Activated CD4-positive, alpha-beta memory T cell treated with anti-CD3 and anti-CD28 coated beads for 36 hours (primary cell): ENCODE measurements around the gene RAD23A. TPM values are rescaled to one million over a fixed set of nuclear protein-coding genes. Genes with fewer than 3 reads are reported as not detected.
A peak's percentile ranks its signal among the peaks of the same experiment; 100 is the strongest.

Experiments used
- CTCF ChIA-PET: fragments of 350-600 bp; sonication (Branson Sonifier 250); formaldehyde crosslinking; loops from one replicate; lab custom pipeline; 2021; ENCODE audit warnings: antibody characterized with exemption, inconsistent platforms; lab: Charles Lee
- POLR2A ChIA-PET: fragments of 350-600 bp; sonication (Branson Sonifier 250); formaldehyde crosslinking; loops from one replicate; lab custom pipeline; 2021; ENCODE audit warnings: antibody characterized with exemption; lab: Charles Lee
- DNase-seq: peaks from one replicate; pipeline ENCODE4 v3.0.0-alpha.2; 2020
- H3K27ac Mint-ChIP-seq: one replicate; pipeline ENCODE4 v1.8.0; 2021; ENCODE audit warnings: mixed read lengths
- H3K27me3 Mint-ChIP-seq: one replicate; pipeline ENCODE4 v1.8.0; 2021; ENCODE audit warnings: mixed read lengths
- H3K36me3 Mint-ChIP-seq: one replicate; pipeline ENCODE4 v1.8.0; 2021; ENCODE audit warnings: mixed read lengths
- H3K4me1 Mint-ChIP-seq: one replicate; pipeline ENCODE4 v1.8.0; 2021; ENCODE audit warnings: low read depth, mixed read lengths
- H3K4me3 Mint-ChIP-seq: one replicate; pipeline ENCODE4 v1.8.0; 2021; ENCODE audit warnings: mild to moderate bottlenecking, mixed read lengths
- H3K9me3 Mint-ChIP-seq: one replicate; pipeline ENCODE4 v1.8.0; 2021; ENCODE audit warnings: mixed read lengths
- intact Hi-C: fragments of 100-400 bp; cut with micrococcal nuclease; formaldehyde crosslinking; loops from one replicate; pipeline ENCODE4 v1.15.1; 2023
- total RNA-seq, 2 experiments: library from RNA; stranded (reverse); gene quantifications; one replicate each; pipeline ENCODE4 v1.2.3, GENCODE V29; 2021

The RAD23A gene
- total RNA-seq, 2 experiments from 2014 or later: 190 to 194 TPM

GRCh38 chr19:12924621-12925310 lies 20.9 kb upstream of the RAD23A start:
- peaks cover 48% of the 10 kb centered on the region for H3K36me3 Mint-ChIP-seq
- DNase-seq: no peak
- no peak overlapping the region for H3K4me3 Mint-ChIP-seq
- ChIA-PET CTCF (interaction anchor here (0.6 kb wide), 1 partner anchor 100 kb away, joined by 4 read pairs; no protein-coding TSS in a partner anchor), POLR2A (no interaction called here)
- no peaks in the 10 kb centered on the region for H3K9me3 Mint-ChIP-seq
- H3K4me1 Mint-ChIP-seq: peaks cover 2% of the 10 kb centered on the region
- no peaks in the 10 kb centered on the region for H3K27me3 Mint-ChIP-seq
- intact Hi-C loops: no loop called here
- no peak overlapping the region for H3K27ac Mint-ChIP-seq

- POLR2A ChIA-PET: interaction anchor here (0.8 kb wide), 1 partner anchor 15 kb away, joined by 5 read pairs; no protein-coding TSS in a partner anchor
- peaks cover 43% of the 10 kb centered on the region for H3K36me3 Mint-ChIP-seq
- no peak overlapping the region for H3K4me3 Mint-ChIP-seq
- no peak overlapping the region for H3K27ac Mint-ChIP-seq
- no peaks in the 10 kb centered on the region for H3K27me3 Mint-ChIP-seq
- intact Hi-C loops: no loop called here
- H3K4me1 Mint-ChIP-seq: peaks cover 23% of the 10 kb centered on the region
- CTCF ChIA-PET: no interaction called here
- DNase-seq: no peak
- H3K9me3 Mint-ChIP-seq: no peaks in the 10 kb centered on the region
Measured at GRCh38 chr19:12930002-12930645, 15.5 kb upstream of the RAD23A start.

GRCh38 chr19:12932392-12933286 lies 13.0 kb upstream of the RAD23A start:
- intact Hi-C loops: loop anchor here (2.0 kb wide), 1 partner anchor 32 kb away; no protein-coding TSS in a partner anchor
- H3K27ac Mint-ChIP-seq: peak overlapping the region; percentile 82

GRCh38 chr19:12933287-12934072 lies 12.2 kb upstream of the RAD23A start, which contains the start of gene FARSA:
Gene FARSA (minus strand): TSS chr19:12933711. CDS start chr19:12933696, 15 bp downstream.
- ChIA-PET POLR2A (interaction anchor here (0.6 to 2.2 kb wide), 13 partner anchors 10 to 252 kb away, joined by 3 to 14 read pairs (median 3); partner anchors contain the start of genes DHPS, KLF1 and SYCE2), CTCF (interaction anchor here (0.8 to 2.7 kb wide), 6 partner anchors 13 to 173 kb away, joined by 3 to 21 read pairs (median 4); partner anchors contain the start of gene RAD23A)
- Mint-ChIP-seq H3K9me3 (no peaks in the 10 kb centered on the region), H3K27me3 (no peaks in the 10 kb centered on the region), H3K36me3 (peaks cover 29% of the 10 kb centered on the region), H3K27ac (peak within 1 kb of the TSS; percentile 82), H3K4me3 (peak within 1 kb of the TSS; percentile 96), H3K4me1 (peaks cover 33% of the 10 kb centered on the region)
- intact Hi-C loops: loop anchor here (2.0 kb wide), 1 partner anchor 31 kb away; no protein-coding TSS in a partner anchor
- peak; percentile 95 for DNase-seq

More at GRCh38 chr19:12932392-12933286, 13.0 kb upstream of the RAD23A start:
- H3K4me3 Mint-ChIP-seq: peak overlapping the region; percentile 96
- ChIA-PET CTCF (interaction anchor here (0.6 to 2.7 kb wide), 13 partner anchors 13 to 175 kb away, joined by 3 to 21 read pairs (median 3); partner anchors contain the start of gene RAD23A), POLR2A (interaction anchor here (0.7 to 2.2 kb wide), 11 partner anchors 11 to 210 kb away, joined by 3 to 14 read pairs (median 3); partner anchors contain the start of genes KLF1 and SYCE2)
- no peak for DNase-seq
- H3K27me3 Mint-ChIP-seq: no peaks in the 10 kb centered on the region
- peaks cover 28% of the 10 kb centered on the region for H3K4me1 Mint-ChIP-seq
- H3K36me3 Mint-ChIP-seq: peaks cover 32% of the 10 kb centered on the region
- H3K9me3 Mint-ChIP-seq: no peaks in the 10 kb centered on the region

GRCh38 chr19:12935071-12935470 lies 10.6 kb upstream of the RAD23A start:
- ChIA-PET POLR2A (no interaction called here), CTCF (no interaction called here)
- intact Hi-C loops: loop anchor here (5.0 kb wide), 4 partner anchors 198 to 323 kb away; partner anchors contain the start of genes GET3, IER2, STX10 and TNPO2
- H3K4me1 Mint-ChIP-seq: peaks cover 46% of the 10 kb centered on the region
- no peak overlapping the region for H3K4me3 Mint-ChIP-seq
- no peaks in the 10 kb centered on the region for H3K9me3 Mint-ChIP-seq
- peak overlapping the region; percentile 51 for H3K27ac Mint-ChIP-seq
- no peak for DNase-seq
- no peaks in the 10 kb centered on the region for H3K27me3 Mint-ChIP-seq
- peaks cover 35% of the 10 kb centered on the region for H3K36me3 Mint-ChIP-seq

- peaks cover 54% of the 10 kb centered on the region for H3K4me1 Mint-ChIP-seq
- CTCF ChIA-PET: no interaction called here
- intact Hi-C loops: loop anchor here (5.0 kb wide), 4 partner anchors 199 to 324 kb away; partner anchors contain the start of genes GET3, IER2, STX10 and TNPO2
- DNase-seq: no peak
- H3K36me3 Mint-ChIP-seq: peaks cover 43% of the 10 kb centered on the region
- H3K4me3 Mint-ChIP-seq: peak overlapping the region; percentile 6
- peak overlapping the region; percentile 14 for H3K27ac Mint-ChIP-seq
- no peaks in the 10 kb centered on the region for H3K9me3 Mint-ChIP-seq
- POLR2A ChIA-PET: interaction anchor here (0.6 to 2.7 kb wide), 3 partner anchors 52 to 1560 kb away, joined by 3 to 10 read pairs (median 3); partner anchors contain the start of gene FBXW9
- H3K27me3 Mint-ChIP-seq: no peaks in the 10 kb centered on the region
Measured at GRCh38 chr19:12936582-12936981, 9.1 kb upstream of the RAD23A start.

GRCh38 chr19:12937093-12937926 lies 8.4 kb upstream of the RAD23A start:
- Mint-ChIP-seq H3K4me3 (peak overlapping the region; percentile 98), H3K36me3 (peaks cover 49% of the 10 kb centered on the region), H3K9me3 (no peaks in the 10 kb centered on the region), H3K27me3 (no peaks in the 10 kb centered on the region), H3K4me1 (peaks cover 53% of the 10 kb centered on the region), H3K27ac (peak overlapping the region; percentile 95)
- POLR2A ChIA-PET: interaction anchor here (0.6 to 2.7 kb wide), 7 partner anchors 12 to 1561 kb away, joined by 3 to 10 read pairs (median 5); partner anchors contain the start of genes FBXW9 and GCDH
- no peak for DNase-seq
- intact Hi-C loops: loop anchor here (5.0 kb wide), 4 partner anchors 200 to 325 kb away; partner anchors contain the start of genes GET3, IER2, STX10 and TNPO2
- CTCF ChIA-PET: interaction anchor here (0.5 to 1.3 kb wide), 4 partner anchors 28 to 1996 kb away, joined by 3 to 6 read pairs (median 4); no protein-coding TSS in a partner anchor

- POLR2A ChIA-PET: interaction anchor here (0.9 to 2.7 kb wide), 6 partner anchors 12 to 242 kb away, joined by 3 to 10 read pairs (median 5); partner anchors contain the start of genes FBXW9 and GCDH
- no peaks in the 10 kb centered on the region for H3K9me3 Mint-ChIP-seq
- H3K27me3 Mint-ChIP-seq: no peaks in the 10 kb centered on the region
- CTCF ChIA-PET: interaction anchor here (0.5 to 1.3 kb wide), 3 partner anchors 27 to 53 kb away, joined by 3 to 6 read pairs (median 6); no protein-coding TSS in a partner anchor
- peaks cover 50% of the 10 kb centered on the region for H3K4me1 Mint-ChIP-seq
- peak within 1 kb of the TSS; percentile 95 for H3K27ac Mint-ChIP-seq
- peak; percentile 99 for DNase-seq
- peak within 1 kb of the TSS; percentile 98 for H3K4me3 Mint-ChIP-seq
- H3K36me3 Mint-ChIP-seq: peaks cover 48% of the 10 kb centered on the region
- intact Hi-C loops: loop anchor here (1.0 to 5.0 kb wide), 8 partner anchors 8 to 326 kb away; partner anchors contain the start of genes GCDH, GET3, IER2 and JUNB
Measured at GRCh38 chr19:12937927-12938778, 7.5 kb upstream of the RAD23A start, which contains the start of gene CALR. Gene CALR (plus strand): TSS chr19:12938609. CDS start chr19:12938680, 71 bp downstream.
